Cerebellar nuclear complex (tissue), 1 donor: ENCODE results near the gene MC5R.
"Not testable (repeated sequence)": the region's sequence is repeated elsewhere in the genome, so short reads cannot be mapped to it uniquely, and the experiment has no call there.

Source experiments
- DNase-seq, 2 experiments: peaks; one replicate each; lab custom pipeline; 2025; lab: John Stamatoyannopoulos, UW

MC5R gene

DNA sequence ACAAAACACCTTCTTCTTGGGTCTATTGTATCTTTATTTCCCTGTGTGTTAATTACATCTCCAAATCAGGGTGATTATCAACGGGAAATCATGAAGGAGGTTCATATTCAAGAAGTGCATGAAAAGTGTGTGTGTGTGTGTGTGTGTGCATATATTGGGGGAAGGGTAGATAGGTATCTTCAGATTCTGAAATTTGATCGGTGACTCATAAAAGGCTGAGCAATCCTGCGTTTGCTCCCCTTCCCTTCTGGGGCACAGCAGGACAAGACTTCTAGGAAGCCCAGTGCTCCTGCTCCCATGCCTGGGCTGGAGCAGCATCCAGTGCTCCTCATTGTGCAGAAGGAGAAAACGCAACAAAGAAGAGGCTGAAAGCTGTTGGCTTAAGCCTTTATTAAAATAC lies 25.8 kb downstream of the MC5R start:
- DNase-seq: no peak

DNA sequence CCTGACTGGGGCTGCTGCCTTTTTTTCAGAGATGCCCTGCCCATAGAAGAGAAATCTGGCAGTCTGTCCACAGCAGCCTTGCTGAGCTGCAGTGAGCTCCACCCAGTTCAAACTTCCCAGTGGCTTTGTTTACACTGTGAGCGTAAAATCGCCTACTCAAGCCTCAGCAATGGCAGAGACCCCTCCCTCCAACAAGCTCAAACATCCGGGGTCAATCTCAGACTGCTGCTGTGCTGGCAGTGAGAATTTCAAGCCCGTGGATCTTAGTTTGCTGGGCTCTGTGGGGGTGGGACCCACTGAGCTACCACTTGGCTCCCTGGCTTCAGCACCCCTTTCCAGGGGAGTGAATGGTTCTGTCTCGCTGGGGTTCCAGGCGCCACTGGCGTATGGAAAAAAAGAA lies 38.9 kb downstream of the MC5R start:
- DNase-seq: not testable (repeated sequence)

DNA sequence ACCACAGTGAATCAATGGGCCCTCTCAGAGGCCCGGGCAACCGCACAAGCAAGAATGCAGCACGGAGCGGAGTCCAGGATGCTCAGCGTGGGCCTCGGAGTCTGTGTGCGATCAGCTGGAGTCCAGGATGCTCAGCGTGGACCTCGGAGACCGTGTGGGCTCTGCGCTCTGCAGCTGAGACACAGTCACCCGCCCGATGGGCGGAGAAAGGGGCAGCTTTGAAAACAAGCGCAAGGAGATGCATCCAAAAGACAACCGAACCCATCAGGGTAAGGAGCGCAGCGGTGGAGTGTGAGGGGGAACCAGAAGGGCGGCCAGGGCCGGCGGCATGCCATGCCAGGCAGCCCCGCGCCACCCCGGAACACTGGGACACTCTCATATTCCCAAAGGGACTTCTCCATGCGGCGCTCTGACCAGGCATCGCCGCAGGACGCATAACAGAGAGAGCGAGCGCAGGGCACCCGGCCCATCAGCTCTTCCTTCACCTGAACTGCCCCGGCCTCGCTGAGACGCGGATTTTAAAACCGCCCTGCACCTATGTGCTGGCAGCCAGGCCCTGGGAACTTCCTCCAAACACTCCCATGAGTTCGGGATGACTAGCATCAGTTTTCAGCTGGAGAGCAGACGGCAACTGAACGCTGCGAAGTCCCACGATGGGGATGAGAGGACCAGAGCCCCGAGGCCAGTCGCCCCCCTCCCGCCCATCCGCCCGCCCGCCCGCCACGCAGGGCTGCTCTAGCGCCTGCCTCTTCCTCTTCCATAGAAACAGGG lies 44.7 kb downstream of the MC5R start:
- DNase-seq: peak in 1 of 2 experiments; percentile 80

DNA sequence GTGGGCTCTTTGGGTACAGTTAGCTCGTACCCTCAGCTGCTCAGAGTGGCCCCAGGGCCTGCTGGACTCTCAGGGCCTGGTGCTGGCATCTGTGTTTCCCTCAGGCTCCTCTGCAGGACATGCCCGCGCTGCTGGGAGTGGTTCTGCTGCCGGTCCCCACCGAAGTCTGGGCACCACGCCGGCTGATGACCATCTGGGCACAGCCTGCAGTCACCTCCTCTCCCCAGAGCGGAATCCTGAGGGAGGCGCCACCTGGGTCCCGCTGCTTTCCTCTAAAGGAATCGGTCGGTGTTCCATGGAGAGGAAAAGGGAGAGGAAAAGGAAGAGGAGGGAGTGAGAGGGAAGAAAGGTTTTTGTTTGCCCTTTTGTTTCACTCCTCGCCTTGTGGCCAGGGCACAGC lies 47.8 kb downstream of the MC5R start:
- DNase-seq: peak in 1 of 2 experiments; percentile 49

DNA sequence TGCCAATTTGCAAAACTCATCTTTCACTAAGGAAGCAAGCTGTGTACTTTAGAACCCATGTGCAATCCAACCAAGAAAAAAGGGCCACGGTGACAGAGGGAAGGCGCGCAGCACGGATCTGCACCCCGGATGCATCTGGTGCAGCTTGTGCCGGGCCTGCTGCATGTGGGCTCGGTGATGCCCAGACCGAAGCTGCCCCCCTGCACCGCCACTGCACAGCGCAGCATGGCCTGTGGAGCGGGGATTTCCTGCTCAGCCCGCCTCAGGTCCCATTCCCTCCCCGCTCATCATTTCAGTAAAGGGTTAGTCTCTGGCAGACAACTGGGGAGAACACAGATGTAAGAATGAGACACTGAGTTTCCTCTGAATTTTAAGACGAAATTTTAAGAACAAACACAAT lies 48.4 kb downstream of the MC5R start:
- DNase-seq: no peak

DNA sequence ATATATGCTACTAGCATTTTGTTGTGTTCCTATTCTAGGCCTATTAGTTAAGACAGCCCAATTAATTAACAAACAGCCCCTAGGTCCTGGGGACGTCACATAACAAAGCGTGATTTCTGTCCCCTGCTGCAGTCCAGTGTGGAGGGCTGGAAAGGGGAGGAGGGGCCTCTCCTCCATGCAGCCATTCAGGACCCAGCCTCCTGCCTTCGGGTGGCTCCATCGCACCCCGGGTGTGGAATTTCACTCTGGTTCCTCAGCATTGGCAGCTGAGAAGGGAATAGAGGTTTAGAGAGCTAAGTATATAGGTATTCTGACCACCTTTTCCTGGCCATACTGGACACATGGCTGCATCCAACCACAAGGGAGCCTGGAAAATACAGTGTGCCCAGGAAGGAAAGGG lies 49.0 kb downstream of the MC5R start:
- DNase-seq: no peak

DNA sequence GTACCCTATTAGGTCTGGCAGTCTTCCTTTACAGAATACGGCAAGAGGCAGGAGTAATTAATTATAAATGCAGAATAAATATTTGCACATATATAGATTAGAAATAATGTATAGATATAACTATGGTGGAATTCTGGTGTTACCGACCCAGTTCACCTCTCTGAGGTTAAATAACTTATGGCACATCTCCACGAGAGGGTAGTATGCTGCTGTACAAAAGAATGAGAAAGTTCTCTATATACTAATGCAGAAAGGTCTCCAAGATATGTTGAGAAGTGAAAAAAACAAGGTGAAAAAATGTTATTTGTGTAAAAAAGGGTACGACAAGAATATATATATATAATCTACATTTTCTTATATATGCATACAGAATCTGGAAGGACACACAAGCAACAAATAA lies 50.6 kb downstream of the MC5R start:
- no peak for DNase-seq
